GM12872 (cell line): ENCODE results near the gene ORM2.

Experiments used
- CTCF ChIP-seq: IDR thresholded peaks from 3 replicates; pipeline ENCODE4 v1.5.1; 2011; ENCODE audit warnings: low read depth, mild to moderate bottlenecking, low read length, moderate library complexity; ENCODE audit not compliant: insufficient read depth

The ORM2 gene

GRCh38 chr9:114361542-114361941 lies 31.9 kb downstream of the ORM2 start:
- no peak for TF ChIP-seq CTCF

DNA sequence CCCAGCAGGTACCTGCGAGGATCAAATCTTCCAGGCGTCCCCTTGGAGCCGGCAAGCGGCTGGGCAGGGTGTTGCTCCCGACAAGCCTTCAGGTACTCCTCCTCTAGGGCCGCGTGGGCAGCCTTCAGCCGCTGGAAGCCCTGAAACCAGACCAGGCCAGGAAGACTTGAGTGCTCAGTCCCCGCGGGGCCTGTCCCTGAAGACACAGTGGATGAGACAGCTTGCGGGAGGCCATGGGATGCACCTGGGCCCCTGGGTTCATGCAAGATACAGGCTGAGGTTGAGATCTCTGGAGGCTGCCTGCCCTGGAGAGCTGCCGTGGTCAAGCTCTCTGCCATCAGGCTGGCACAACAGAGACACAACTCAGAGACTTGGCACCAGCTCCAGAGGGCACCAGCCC lies 32.7 kb downstream of the ORM2 start:
- no peak for TF ChIP-seq CTCF

DNA sequence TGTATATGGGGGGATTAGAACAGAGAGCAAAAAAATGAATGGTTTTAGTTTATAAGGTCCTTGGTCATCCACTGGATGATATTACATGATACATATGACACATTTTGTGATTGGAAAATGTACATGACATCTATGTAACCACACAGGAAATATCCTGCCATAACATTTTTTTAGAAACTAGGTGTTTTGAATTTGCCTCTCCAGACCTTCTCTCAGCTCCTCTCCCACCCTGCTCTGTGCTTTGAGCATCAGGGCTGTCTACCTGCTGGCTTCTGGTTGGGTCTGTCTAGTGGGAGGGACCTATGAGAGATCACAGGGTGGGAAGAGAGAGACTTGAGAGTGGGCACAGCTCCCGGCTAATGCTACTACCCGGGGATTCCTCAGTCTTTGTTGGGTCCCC lies 33.8 kb downstream of the ORM2 start:
- TF ChIP-seq CTCF: no peak

- TF ChIP-seq CTCF: no peak
Measured at GRCh38 chr9:114364134-114365041, 34.7 kb downstream of the ORM2 start.

DNA sequence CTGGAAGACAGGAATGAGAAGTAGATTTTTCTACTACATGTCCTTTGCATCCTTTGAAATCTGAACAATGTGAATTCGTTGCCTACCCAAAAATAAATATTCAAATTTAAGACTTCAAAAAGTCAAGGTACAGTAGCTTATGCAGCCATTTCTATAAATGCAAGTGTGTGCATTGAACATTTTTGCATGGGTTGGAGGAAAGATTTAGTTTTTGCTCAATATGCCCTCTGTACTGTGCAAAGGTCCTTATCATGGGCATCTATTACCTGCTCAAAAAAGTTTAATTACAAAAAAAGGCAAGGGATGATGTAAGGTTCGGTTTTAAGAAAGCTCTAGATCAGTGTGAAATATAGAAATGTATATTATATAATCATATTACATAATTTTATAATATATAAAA lies 35.5 kb downstream of the ORM2 start:
- no peak for TF ChIP-seq CTCF

DNA sequence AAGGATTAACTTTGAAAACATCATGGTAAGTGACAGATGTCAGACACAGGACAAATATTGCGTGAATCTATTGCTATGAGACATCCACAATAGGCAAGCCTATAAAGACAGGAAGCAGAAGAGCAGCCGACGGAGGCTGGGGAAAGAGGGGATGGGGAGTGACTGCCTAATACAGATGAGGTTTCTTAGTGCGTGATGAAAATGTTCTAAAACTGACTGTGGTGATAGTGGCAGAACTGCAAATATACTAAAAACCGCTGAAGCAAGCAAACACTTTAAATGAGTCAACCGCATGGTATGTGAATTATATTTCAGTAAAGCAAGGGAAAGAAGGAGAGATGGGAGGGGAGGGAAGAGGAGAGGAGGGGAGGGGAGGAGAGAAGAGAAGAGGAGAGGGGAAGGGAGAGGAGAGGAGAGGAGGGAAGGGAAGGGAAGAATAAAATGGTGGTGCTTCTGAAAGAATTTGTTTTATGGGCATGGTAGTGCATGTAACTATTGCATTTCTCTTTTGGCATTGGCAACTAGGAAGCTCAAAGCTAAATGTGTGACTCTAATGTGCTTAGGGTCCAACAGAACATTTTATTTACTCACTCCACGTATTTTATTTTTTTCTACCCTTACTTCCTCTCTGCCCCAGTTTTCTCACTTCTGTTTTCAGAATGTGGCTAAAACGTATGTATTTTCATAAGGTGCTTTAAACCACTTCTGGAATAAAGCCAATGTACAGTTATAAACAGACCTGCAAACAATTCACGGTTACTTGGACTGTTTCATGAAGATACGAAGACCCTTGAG lies 36.9 kb downstream of the ORM2 start:
- TF ChIP-seq CTCF: no peak

DNA sequence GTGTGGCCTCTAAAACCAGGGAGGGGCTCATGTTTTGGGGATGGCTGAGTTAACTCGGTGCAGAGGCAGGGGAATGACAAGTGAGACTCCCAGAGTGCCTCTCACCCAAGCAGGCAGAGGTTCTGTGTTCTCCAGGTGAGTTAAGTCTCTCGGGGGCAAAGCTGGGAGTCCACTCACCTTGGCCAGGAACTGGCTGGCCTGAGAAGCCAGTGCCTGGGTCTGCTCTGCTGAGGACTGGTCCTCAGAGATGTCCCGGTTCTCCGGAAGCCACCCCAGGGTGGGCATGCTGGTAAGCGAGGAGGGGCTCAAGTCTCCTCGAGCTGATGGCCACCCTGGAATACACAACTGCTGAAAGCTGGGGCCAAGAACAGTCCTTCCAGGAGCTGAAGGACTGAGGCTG lies 37.7 kb downstream of the ORM2 start:
- TF ChIP-seq CTCF: no peak
